ENCODE data around the gene SMARCA4.

DNA sequence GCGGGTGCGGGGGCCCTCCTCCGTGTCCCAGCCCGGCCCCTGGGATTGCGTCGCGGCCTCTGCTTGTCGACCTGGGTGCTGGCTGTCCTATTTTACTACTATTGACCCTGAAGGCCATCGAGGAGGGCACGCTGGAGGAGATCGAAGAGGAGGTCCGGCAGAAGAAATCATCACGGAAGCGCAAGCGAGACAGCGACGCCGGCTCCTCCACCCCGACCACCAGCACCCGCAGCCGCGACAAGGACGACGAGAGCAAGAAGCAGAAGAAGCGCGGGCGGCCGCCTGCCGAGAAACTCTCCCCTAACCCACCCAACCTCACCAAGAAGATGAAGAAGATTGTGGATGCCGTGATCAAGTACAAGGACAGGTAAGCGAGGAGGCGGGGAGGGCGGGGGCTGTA is 80.4 kb downstream of the SMARCA4 start:
- TF ChIP-seq, protein P1, sequence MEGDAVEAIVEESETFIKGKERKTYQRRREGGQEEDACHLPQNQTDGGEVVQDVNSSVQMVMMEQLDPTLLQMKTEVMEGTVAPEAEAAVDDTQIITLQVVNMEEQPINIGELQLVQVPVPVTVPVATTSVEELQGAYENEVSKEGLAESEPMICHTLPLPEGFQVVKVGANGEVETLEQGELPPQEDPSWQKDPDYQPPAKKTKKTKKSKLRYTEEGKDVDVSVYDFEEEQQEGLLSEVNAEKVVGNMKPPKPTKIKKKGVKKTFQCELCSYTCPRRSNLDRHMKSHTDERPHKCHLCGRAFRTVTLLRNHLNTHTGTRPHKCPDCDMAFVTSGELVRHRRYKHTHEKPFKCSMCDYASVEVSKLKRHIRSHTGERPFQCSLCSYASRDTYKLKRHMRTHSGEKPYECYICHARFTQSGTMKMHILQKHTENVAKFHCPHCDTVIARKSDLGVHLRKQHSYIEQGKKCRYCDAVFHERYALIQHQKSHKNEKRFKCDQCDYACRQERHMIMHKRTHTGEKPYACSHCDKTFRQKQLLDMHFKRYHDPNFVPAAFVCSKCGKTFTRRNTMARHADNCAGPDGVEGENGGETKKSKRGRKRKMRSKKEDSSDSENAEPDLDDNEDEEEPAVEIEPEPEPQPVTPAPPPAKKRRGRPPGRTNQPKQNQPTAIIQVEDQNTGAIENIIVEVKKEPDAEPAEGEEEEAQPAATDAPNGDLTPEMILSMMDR (IDR thresholded peaks at IDR 0.05): no peak
- TF ChIP-seq POLR2A (IDR thresholded peaks at IDR 0.05): no peak

Measured in testis (tissue), 2 donors.